T follicular helper cell (primary cell): ENCODE measurements around the gene PLCH1.
"Not testable (repeated sequence)": the region's sequence is repeated elsewhere in the genome, so short reads cannot be mapped to it uniquely, and the experiment has no call there.

Source experiments
- DNase-seq: peaks from one replicate; pipeline ENCODE4 v3.0.0-alpha.2; 2020; ENCODE audit warnings: low read depth

PLCH1 gene

DNA sequence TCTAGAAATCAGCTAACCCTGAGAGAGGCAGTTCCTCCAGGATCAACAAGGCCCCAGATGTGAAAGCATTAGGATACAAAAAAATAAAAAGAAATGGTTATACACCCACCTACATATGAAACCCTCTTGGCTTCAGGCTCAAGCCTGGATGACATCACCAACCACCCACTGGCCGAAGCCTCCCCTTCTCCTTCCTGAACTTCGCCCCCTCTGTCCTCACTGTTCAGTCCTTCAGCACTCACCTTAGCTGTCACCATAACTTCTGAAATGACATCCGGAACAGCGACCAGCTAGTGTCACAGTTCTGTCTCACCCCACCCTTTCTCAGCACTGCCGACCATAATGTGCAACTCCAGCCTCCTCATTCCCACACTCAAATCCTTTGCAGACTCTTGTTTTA lies 98.7 kb downstream of the PLCH1 start:
- no peak for DNase-seq

DNA sequence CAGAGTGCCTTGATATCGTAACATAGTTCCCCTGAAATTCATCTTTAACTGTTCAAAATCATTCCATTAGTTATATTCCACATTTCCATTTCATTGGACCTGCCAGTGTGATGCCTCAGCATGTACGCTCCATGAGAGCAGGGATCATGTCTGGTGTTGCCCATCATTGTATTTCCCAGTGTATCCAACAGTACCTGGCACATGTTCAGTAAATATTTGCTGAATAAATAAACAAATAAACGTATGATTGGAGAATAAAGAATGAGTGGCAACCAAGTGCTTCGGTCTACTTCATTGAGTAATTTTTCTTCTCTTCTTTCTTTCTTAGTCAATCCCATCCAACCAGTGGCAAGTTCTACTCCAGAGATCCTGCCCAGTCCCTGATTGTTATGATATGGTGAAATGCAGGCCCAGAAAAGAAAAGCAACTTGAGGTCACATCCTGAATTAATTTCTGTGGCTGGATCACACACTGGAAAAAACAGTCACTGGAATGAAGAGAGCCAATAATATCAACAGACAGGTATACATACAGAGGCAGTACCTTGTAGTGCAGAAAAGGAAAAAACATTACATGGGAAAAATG lies 101.2 kb downstream of the PLCH1 start:
- no peak for DNase-seq

DNA sequence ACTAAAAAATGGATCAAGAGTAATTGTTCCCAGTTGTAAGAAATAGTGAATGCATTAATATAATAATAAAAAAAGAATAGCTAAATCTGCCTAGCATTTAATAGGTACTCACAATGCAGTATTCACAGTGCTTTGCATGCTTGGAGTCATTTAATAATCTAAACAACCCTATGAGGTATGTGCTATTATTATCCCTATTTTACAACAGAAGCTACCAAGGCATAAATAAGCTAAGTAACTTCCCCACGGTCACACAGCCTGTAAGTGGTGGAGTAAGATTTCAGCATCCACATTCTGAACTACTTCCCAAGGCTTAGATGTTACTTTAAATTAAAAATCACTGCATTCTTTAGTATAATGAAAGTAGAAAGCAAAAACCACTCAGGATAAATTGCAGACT lies 102.9 kb downstream of the PLCH1 start:
- DNase-seq = no peak

DNA sequence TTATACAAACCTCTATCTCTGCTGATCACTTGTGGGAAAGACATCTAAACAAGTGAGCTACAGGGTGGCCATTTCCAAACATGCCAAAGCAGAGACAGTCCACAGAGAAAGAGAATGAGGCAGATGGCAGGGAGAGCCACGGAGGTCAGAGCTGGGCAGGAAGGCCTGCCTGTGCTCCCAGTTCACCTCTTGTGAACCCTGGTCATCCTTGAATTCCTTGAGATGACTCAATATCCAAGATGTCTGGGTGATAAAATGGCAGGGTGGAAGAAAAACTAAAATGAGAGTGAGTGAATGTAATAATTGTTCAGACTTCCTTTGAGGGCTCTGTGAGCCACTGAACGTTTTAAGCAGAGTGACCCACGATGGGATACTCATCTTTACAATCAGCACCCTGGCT lies 104.8 kb downstream of the PLCH1 start:
- DNase-seq = no peak

DNA sequence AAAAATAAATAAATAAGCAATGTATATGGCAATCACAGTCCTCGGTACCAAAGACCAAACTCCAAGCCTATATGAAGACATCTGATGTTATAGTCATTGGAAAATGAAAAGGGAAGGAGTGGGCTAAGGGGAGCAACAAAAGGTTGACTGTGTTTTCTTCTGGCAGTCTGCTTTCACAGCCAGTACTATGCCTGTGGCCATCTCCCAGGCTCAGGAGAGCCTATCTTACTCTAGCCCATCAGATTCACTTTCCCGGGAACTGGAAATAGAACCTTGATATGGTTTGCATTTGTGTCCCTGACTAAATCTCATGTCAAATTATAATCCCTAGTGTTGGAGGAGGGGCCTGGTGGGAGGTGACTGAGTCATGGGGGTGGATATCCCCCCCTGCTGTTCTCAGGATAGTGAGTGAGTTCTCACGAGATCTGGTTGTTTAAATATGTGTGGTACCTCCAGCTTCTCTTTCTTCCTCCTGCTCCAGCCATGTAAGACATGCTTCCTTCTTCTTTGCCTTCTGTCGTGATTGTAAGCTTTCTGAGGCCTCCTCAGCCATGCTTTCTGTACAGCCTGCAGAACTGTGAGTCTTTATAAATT lies 105.3 kb downstream of the PLCH1 start:
- DNase-seq = no peak

DNA sequence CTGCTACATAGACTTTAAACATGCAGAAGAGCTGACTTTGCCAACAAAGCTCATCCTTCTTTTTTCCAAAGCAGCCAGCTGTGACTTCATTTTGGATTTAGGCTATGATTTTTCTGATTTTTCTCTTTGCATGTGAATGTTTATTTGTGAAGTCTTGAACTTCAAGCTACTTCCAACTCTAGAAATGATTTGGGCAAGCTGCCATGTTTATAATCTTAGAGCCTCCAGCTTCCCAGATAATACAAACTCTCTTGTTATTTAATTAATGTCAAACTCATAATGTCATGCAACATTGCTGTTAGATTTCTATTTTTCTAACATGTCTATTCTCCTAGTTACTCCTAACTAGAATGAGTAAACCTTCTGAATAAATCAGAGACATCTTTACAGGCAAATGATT lies 106.4 kb downstream of the PLCH1 start:
- DNase-seq = not testable (repeated sequence)

DNA sequence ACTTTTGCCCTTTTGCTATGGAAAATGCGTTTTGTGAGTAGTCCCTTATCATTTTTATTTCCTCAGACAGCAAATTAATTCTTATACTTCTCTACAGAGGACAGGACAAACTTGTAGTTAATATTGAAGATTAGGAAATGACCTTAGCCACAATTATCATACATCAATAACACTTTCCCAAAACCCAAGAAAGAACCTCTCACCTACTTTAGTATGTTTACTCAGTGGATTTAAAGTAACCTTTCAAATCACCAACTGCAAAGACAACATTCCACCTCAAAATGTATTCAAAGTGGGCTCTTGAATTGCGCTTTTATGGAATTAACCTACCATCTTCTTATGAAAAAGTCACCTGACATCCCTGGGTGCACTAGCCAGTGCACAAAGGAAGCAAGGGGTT lies 107.3 kb downstream of the PLCH1 start:
- no peak for DNase-seq

DNA sequence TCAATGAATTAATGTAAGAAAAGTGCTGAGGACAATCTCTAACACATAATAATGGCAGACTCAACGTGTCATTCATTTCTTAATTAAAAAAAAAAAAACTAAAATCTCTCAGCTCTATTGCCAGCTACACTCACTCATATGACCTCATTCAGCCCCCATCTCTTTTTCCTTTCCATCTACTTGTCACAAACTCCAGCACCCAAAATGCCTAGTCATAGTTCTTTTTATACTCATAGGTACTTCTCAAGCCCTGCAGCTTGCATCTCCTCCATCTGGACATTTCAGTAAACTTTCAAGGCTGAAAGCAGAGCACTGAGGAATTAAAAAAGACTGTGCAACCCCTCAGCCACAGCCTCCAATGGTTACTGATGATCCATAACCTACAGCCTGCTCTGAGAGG lies 109.8 kb downstream of the PLCH1 start:
- DNase-seq = no peak

DNA sequence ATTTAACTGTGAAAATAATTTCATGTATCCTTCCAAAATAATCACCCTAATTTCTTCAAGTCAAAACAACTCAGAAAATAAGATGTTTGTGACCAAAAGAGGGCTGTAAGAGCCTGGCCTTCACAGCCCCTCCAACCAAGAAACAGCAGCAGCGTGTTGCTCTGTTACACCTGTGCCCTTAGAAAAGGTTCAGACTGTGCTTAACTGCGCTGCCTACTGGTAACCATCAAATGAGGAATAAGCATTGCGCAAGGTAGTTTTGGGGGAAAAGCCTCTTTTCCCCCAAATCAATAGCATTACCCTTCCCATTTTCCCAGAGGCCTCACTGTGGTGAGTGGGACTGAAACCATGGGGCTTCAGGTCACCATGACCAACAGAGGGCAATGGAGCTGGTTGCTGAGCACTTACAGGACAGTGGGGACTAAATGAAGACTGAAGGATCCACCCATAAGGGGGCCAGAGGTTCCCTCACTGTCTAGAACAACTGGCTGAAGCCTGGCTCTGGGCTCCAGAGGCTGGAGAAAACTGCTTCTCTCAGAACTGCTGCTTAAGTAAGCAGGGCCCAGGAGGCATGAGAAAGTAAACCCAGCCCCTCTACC lies 110.7 kb downstream of the PLCH1 start:
- no peak for DNase-seq

DNA sequence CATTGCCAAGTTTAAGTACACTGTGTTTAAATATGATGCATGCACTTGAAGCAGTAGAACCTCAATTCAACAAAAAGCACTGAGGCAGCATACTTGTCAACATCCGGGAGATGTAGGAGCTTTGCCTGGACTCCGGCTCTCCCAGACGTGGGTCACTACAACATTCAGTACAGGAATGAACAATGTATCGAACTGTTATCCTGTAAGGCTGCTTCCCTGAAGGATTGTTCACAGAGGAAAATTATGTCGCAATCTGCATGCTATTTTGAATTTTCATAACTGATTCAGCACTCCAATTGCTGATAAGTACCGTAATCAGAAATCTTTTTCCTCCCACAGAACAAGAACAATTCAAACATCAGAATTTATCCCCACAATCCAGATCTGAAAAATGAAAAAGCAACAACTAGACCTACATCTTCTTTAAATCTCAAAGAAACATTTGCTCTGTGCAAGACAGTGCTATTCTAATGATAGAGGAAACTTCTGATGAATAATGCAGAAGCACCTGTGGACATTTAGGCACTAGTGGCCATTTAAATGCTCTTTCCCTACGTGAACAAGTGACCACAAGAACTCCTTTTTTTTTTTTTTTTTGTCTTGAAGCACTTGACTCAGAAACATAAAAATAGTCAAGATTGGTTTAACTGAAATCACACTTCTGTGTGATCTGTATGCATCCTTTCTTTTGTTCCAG lies 113.4 kb downstream of the PLCH1 start:
- no peak for DNase-seq

DNA sequence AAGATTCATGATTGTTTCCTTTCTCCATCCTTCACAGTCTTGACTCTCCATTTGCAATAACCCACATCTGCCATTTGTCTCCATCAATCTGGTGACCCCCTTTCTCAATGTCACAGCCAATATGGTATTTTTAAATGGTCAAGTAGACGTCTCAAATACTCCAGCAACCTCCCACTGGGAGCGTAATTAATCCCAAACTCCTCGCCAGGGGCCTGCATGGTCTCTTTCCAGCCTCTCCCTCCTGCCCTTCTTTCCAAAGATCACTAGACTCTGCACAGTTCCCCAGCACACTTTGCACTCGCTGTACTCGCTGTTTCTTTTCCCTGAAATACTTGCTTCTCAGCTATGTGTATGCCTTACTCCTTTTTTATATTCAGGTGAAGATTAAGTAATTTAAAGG lies 115.3 kb downstream of the PLCH1 start:
- no peak for DNase-seq

DNA sequence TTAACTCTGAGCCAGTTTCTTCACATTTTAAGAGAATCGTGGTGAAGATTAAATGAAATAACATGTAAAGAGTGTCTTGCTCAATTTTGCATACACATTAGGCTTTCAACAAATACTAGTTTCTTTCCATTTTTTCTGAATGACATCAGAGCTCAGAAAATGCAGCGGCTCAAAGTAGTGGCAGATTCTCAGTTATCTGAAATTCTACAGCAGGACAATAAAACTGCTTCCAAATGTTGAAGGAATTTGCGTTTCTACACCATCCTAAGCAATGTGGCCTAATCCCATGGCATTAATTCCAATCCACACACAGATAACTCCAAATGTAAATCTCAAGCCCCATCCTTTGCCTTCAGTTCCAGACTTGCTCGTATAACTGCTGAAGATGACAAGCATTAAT lies 115.8 kb downstream of the PLCH1 start:
- no peak for DNase-seq

DNA sequence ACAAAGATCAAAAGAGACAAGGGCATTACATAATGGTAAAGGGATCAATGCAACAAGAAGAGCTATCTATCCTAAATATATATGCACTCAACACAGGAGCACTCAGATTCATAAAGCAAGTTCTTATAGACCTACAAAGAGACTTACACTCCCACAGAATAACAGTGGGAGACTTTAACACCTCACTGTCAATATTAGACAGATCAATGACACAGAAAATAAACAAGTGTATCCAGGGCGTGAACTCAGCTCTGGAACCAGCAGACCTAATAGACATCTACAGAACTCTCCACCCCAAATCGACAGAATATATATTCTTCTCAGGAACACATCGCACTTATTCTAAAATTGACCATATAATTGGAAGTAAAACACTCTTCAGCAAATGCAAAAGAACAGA lies 122.2 kb downstream of the PLCH1 start:
- DNase-seq = not testable (repeated sequence)

DNA sequence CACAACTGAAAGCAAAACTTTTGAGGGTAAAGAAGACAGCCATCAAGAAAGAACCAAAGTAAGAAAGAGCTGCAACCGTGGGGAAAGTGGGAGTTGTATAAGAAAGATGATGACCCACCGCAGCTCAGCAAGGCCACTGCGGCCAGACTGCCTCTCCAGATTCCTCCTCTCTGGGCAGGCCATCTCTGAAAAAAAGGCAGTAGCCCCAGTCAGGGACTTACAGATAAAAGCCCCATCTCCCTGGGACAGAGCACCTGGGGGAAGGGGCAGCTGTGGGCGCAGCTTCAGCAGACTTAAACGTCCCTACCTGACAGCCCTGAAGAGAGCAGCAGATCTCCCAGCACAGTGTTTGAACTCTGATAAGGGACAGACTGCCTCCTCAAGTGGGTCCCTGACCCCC lies 124.3 kb downstream of the PLCH1 start:
- DNase-seq = not testable (repeated sequence)

DNA sequence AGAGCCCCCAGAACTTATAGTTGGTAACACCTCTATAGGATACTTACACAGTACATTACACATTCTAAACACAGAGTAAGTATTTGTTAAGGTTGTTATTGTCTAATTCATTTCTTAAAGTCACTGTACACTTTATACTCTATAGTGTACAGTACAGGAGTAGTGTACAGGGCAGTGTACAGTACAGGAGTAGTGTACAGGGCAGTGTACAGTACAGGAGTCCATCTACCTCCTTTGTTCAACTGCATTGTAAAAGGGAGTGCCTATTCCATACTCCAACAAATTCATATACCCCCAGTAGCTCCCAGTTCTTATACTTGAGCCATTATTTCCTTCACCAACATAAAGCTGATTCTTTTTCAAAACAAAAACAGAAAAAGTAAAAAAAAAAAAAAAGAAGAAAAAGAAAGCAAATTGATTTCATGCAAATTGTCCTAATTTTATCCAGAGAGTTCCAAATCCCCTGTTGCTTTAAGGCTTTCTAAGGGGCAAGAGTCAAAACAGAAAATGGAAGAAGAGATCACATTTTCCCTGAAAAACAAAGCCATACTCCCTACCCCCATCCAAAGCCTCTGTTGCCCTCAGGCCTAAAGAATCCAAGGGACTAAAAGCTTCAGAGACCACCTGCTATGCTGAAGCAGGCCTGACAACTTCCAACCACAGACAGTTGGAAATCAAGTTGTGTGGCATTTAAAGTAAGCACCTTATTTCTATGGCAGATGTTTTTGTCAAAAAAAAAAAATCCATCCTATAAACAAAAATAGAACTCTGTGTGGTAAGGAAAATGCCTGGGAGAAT lies 125.6 kb downstream of the PLCH1 start:
- no peak for DNase-seq

DNA sequence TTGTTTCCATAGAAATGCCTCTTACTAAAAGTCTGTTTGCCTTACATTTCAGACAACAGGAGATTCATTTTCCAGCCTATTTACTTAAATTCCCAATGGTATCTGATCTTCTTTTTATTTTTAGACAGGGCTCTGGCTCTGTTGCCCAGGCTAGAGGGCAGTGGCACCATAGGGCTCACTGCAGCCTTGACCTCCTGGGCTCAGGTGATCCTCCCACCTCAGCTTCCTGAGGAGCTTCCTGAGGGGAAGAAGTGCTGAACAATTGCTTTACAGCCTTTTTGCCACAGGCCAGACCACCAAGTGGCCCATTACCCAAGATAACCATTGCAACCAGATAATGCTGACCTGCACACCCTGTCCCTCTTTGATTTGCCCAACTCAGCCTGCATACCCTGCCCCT lies 126.3 kb downstream of the PLCH1 start:
- DNase-seq = no peak

DNA sequence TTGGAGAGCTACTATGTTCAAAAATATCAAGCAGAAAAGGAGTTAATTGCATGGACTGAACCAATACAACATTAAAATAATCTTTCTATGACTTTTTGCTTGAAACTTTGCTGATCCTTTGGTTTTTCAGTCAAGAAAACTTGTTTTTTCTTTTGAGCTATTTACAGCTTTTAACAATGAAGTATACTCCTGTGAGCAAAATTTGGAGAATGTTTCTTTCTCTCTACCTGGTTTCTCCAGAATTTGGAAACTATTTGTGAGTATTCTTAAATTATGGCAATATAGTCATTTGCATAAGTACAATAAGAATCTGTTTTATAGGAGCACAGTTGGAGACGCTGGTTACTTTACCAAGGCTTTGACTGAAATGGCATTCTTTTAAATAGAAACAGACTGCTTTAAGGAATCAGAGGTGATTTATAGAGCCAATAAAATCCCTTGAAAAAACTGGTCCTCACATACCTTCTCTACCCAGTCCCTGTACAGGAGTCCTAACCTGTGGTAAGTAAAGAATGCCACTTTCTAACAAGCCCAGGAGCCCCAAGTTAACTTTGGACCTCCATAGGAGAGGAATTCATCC lies 127.4 kb downstream of the PLCH1 start:
- no peak for DNase-seq

DNA sequence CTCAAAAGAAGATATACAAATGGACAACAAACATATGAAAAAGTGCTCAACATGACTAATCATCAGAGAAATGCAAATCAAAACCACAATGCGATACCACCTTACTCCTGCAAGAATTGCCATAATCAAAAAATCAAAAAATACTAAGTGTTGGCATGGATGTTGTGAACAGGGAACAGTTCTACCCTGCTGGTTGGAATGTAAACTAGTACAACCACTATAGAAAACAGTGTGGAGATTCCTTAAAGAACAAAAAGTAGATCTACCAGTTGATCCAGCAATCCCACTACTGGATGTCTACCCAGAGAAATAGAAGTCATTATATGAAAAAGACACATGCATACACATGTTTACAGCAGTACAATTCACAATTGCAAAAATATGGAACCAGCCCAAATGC lies 129.7 kb downstream of the PLCH1 start:
- not testable (repeated sequence) for DNase-seq

DNA sequence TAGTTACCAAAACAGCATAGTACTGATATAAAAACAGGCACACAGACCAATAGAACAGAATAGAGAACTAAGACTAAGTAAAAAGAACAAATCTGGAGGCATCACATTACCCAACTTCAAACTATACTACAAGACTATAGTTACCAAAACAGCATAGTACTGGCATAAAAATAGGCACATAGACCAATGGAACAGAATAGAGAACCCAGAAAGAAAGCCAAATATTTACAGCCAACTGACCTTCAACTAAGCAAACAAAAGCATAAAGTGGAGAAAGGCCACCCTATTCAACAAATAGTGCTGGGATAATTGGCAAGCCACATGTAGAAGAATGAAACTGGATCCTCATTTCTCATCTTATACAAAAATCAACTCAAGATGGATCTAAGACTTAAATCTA lies 130.5 kb downstream of the PLCH1 start:
- DNase-seq = not testable (repeated sequence)

DNA sequence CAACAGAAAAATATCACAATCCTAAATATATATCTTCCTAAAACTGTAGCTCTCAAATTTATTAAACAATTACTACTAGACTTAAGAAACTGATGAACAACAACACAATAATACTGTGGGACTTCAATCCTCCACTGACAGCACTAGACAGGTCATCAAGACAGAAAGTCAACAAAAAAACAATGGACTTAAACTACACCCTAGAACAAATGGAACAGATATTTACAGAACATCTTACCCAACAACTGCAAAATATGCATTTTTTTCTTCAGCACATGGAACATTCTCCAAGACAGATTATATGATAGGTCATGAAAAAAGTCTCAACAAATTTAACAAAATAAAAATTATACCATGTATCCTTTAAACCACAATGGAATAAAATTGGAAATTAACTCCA lies 133.4 kb downstream of the PLCH1 start:
- no peak for DNase-seq

DNA sequence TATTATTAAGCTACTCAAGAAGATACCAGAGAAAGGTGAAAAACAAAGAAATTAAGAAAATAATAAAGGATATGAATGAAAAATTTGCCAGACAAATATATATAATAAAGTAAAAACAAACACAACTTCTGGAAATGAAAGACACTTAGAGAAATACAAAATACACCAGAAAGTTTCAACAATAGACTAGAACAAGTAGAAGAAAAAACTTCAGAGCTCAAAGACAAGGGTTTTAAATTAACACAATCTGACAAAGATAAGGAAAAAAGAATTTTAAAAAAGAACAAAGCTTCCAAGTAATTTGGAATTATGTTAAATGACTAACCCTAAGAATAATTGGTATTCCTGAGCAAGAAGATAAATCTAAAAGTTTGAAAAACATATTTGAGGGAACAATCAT lies 135.3 kb downstream of the PLCH1 start:
- DNase-seq = no peak
